MM.1S (cell line): Measurements from ENCODE around the gene MARCO.

Source experiments
- DNase-seq: peaks from one replicate; pipeline ENCODE4 v3.0.0-alpha.2; 2015
- H2AFZ ChIP-seq: fragments of 300-600 bp; sonication (generic); 2 replicates; pipeline ENCODE4 v1.6.0; 2016; ENCODE audit warnings: antibody characterized with exemption, low read length
- H3F3A ChIP-seq: fragments of 300-600 bp; sonication (generic); 2 replicates; pipeline ENCODE4 v1.6.1; 2016; ENCODE audit warnings: mild to moderate bottlenecking, antibody characterized with exemption, low read length, moderate library complexity, mixed read lengths; ENCODE audit not compliant: insufficient read depth
- H3K27ac ChIP-seq: fragments of 300-600 bp; sonication (generic); 2 replicates; pipeline ENCODE4 v1.5.1; 2016; ENCODE audit warnings: mild to moderate bottlenecking, low read length
- H3K27me3 ChIP-seq: fragments of 300-600 bp; sonication (generic); replicated peaks from 2 replicates; pipeline ENCODE4 v1.6.0; 2016; ENCODE audit warnings: low read length; ENCODE audit not compliant: insufficient read depth
- H3K36me3 ChIP-seq: fragments of 300-600 bp; sonication (generic); replicated peaks from 2 replicates; pipeline ENCODE4 v1.6.1; 2016; ENCODE audit warnings: mild to moderate bottlenecking, low read length, mixed read lengths; ENCODE audit not compliant: insufficient read depth
- H3K4me1 ChIP-seq: fragments of 300-600 bp; sonication (generic); 2 replicates; pipeline ENCODE4 v1.6.1; 2016; ENCODE audit warnings: low read length, mixed read lengths
- H3K4me2 ChIP-seq: fragments of 300-600 bp; sonication (generic); 2 replicates; pipeline ENCODE4 v1.6.0; 2016; ENCODE audit warnings: low read depth, low read length
- H3K4me3 ChIP-seq: fragments of 300-600 bp; sonication (generic); 2 replicates; pipeline ENCODE4 v1.5.1; 2016; ENCODE audit warnings: low read length, mixed read lengths
- H3K79me2 ChIP-seq: fragments of 300-600 bp; sonication (generic); 2 replicates; pipeline ENCODE4 v1.6.1; 2016; ENCODE audit warnings: mixed run types, low read length, mixed read lengths
- H3K9ac ChIP-seq: fragments of 300-600 bp; sonication (generic); 2 replicates; pipeline ENCODE4 v1.6.1; 2016; ENCODE audit warnings: low read length, mixed read lengths
- H3K9me2 ChIP-seq: fragments of 300-600 bp; sonication (generic); replicated peaks from 2 replicates; pipeline ENCODE4 v1.6.1; 2016; ENCODE audit warnings: mild to moderate bottlenecking, low read length, mixed read lengths; ENCODE audit not compliant: insufficient read depth
- H3K9me3 ChIP-seq: fragments of 300-600 bp; sonication (generic); replicated peaks from 2 replicates; pipeline ENCODE4 v1.6.1; 2016; ENCODE audit warnings: mild to moderate bottlenecking, low read length, mixed read lengths; ENCODE audit not compliant: insufficient read depth
- H4K20me1 ChIP-seq: fragments of 300-600 bp; sonication (generic); 2 replicates; pipeline ENCODE4 v1.6.1; 2016; ENCODE audit warnings: mild to moderate bottlenecking, low read length, moderate library complexity, mixed read lengths; ENCODE audit not compliant: insufficient read depth
- EZH2 ChIP-seq: fragments of 300-600 bp; sonication (generic); optimal IDR thresholded peaks from 2 replicates; pipeline ENCODE3; 2017; ENCODE audit warnings: low read depth, mild to moderate bottlenecking, antibody characterized with exemption, low read length, mixed read lengths
- EZH2phosphoT487 ChIP-seq: fragments of 300-600 bp; sonication (generic); IDR thresholded peaks from 2 replicates; pipeline ENCODE4 v1.6.1; 2018; ENCODE audit warnings: antibody characterized with exemption, low read length
- TF ChIP-seq, protein P1 (sequence below): fragments of 300-600 bp; sonication (generic); IDR thresholded peaks from 2 replicates; pipeline ENCODE4 v1.5.1; 2016; ENCODE audit warnings: antibody characterized with exemption, low read length, mixed read lengths

Gene MARCO

DNA sequence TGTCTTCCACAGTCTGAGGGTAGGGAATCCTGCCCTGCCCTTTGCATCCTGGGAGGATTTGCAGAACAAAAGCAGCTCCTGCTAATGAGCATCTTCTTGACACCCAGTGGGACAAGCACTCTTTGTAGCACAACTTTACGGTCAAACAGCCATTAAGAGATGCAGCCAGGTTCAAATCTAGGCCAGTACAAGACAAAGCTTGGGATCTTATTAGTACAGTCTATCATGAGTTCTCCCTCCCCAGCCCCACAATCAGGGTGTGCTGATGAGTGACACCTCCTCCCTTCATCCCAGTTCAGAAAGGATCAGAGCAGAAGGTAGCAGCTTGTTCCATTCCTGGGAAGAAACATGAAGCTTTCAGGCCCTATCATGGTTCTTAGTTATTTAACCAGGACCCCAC, 41.9 kb downstream of the MARCO start:
- H3K4me2 ChIP-seq: no peak overlapping the region
- no peaks in the 10 kb centered on the region for H3K9me2 ChIP-seq
- no peaks in the 10 kb centered on the region for H3F3A ChIP-seq
- H3K4me3 ChIP-seq: no peak overlapping the region
- no peaks in the 10 kb centered on the region for H3K36me3 ChIP-seq
- no peaks in the 10 kb centered on the region for H4K20me1 ChIP-seq
- no peak overlapping the region for H3K9ac ChIP-seq
- no peaks in the 10 kb centered on the region for H3K4me1 ChIP-seq
- H3K27ac ChIP-seq: no peak overlapping the region
- no peak for TF ChIP-seq EZH2
- H3K9me3 ChIP-seq: no peaks in the 10 kb centered on the region
- no peak for DNase-seq
- H3K27me3 ChIP-seq: no peaks in the 10 kb centered on the region
- no peak overlapping the region for H2AFZ ChIP-seq
- H3K79me2 ChIP-seq: no peaks in the 10 kb centered on the region

DNA sequence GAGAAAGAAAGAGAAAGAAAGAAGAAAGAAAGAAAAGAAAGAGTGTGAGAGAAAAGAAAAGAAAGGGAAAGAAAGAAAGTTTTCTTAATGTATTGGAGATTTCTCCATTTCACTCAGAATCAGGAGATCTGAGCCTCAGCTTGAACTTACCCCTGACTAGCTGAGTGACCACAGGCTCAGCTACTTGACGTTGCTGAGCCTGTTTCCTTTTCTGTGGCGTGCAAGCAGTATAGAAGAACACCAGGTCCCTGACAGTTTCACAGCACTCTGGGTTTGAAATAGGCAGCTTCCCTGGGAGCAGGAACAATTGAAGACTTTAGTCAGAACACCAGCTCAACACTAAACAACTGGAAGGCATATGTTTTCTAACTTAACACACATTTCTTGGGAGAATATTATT, 44.7 kb downstream of the MARCO start:
- Histone ChIP-seq H3K27me3 (no peaks in the 10 kb centered on the region), H3K4me1 (no peaks in the 10 kb centered on the region), H3F3A (no peaks in the 10 kb centered on the region), H3K79me2 (no peaks in the 10 kb centered on the region), H3K27ac (no peak overlapping the region), H3K4me2 (no peak overlapping the region), H4K20me1 (no peaks in the 10 kb centered on the region), H3K9ac (no peak overlapping the region), H3K36me3 (no peaks in the 10 kb centered on the region), H3K9me2 (no peaks in the 10 kb centered on the region), H2AFZ (no peak overlapping the region), H3K4me3 (no peak overlapping the region), H3K9me3 (no peaks in the 10 kb centered on the region)
- no peak for DNase-seq
- TF ChIP-seq EZH2phosphoT487 (no peak), EZH2 (no peak)
- TF ChIP-seq, protein P1, sequence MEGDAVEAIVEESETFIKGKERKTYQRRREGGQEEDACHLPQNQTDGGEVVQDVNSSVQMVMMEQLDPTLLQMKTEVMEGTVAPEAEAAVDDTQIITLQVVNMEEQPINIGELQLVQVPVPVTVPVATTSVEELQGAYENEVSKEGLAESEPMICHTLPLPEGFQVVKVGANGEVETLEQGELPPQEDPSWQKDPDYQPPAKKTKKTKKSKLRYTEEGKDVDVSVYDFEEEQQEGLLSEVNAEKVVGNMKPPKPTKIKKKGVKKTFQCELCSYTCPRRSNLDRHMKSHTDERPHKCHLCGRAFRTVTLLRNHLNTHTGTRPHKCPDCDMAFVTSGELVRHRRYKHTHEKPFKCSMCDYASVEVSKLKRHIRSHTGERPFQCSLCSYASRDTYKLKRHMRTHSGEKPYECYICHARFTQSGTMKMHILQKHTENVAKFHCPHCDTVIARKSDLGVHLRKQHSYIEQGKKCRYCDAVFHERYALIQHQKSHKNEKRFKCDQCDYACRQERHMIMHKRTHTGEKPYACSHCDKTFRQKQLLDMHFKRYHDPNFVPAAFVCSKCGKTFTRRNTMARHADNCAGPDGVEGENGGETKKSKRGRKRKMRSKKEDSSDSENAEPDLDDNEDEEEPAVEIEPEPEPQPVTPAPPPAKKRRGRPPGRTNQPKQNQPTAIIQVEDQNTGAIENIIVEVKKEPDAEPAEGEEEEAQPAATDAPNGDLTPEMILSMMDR: no peak

DNA sequence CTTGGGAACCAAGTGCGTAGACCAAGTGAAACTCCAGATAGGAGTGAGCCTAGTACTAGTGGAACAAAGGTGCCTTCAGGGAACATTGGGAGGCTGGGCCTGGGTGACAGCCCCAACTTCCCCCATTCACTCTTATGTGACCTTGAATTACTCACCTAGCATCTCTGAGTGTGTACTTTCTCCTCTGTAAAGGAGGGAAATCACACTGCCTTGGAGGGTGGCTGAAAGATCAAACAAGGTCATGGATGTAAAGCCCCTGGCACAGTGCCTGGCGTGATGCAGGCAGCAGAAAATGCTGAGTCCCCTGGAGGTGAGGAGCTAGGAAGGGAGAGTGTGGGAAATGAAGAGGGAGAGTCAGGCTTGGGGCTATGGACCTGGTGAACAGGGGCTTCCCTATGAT, 45.9 kb downstream of the MARCO start:
- Histone ChIP-seq H3K4me1 (no peaks in the 10 kb centered on the region), H3K9ac (no peak overlapping the region), H3K9me3 (no peaks in the 10 kb centered on the region), H3K36me3 (no peaks in the 10 kb centered on the region), H2AFZ (no peak overlapping the region), H4K20me1 (no peaks in the 10 kb centered on the region), H3K79me2 (no peaks in the 10 kb centered on the region), H3K9me2 (no peaks in the 10 kb centered on the region), H3F3A (no peaks in the 10 kb centered on the region), H3K4me3 (no peak overlapping the region), H3K4me2 (no peak overlapping the region), H3K27me3 (no peaks in the 10 kb centered on the region), H3K27ac (no peak overlapping the region)
- TF ChIP-seq EZH2 (no peak), EZH2phosphoT487 (no peak)
- TF ChIP-seq, protein P1: no peak
- DNase-seq: no peak

DNA sequence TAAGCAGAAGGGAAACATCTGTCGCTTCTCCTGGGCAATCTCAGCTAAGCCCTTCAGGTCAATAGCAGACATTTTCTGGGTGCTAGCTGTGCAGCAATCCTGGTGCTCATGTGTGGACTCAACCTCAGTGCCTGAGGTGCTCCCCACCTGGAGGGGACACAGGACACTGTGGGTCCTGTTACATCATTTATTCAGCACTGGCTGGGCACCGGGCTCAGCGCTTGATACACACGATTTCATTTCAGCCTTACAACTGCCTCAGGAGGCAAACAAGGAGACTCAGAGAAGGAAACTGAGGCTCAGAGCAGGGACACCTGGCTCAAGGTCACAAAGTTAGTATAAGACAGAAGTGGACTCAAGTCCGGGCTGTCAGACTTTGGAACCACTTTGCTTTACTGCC, 46.7 kb downstream of the MARCO start:
- H3K9me2 ChIP-seq: no peaks in the 10 kb centered on the region
- no peak for DNase-seq
- H3K9me3 ChIP-seq: no peaks in the 10 kb centered on the region
- no peak overlapping the region for H3K27ac ChIP-seq
- no peaks in the 10 kb centered on the region for H3F3A ChIP-seq
- no peaks in the 10 kb centered on the region for H3K27me3 ChIP-seq
- H3K4me2 ChIP-seq: no peak overlapping the region
- H3K4me3 ChIP-seq: no peak overlapping the region
- no peak for TF ChIP-seq EZH2phosphoT487
- TF ChIP-seq, protein P1: no peak
- no peak for TF ChIP-seq EZH2
- H3K9ac ChIP-seq: no peak overlapping the region
- no peaks in the 10 kb centered on the region for H3K79me2 ChIP-seq
- no peaks in the 10 kb centered on the region for H3K36me3 ChIP-seq
- H3K4me1 ChIP-seq: no peaks in the 10 kb centered on the region
- H4K20me1 ChIP-seq: no peaks in the 10 kb centered on the region
- H2AFZ ChIP-seq: no peak overlapping the region
